Nephron progenitor cell (in vitro differentiated cells): Measurements from ENCODE around the gene TPD52L3.

Experiments used
- DNase-seq: peaks from one replicate; pipeline ENCODE4 v3.0.0; 2021
- H3K27ac Mint-ChIP-seq: 2 replicates; pipeline ENCODE4 v1.8.0; 2021; ENCODE audit warnings: mild to moderate bottlenecking, moderate library complexity, mixed read lengths
- H3K27me3 Mint-ChIP-seq: 2 replicates; pipeline ENCODE4 v1.8.0; 2021; ENCODE audit warnings: mild to moderate bottlenecking, low read depth, mixed read lengths; ENCODE audit not compliant: poor library complexity
- H3K36me3 Mint-ChIP-seq: 2 replicates; pipeline ENCODE4 v1.8.0; 2021; ENCODE audit warnings: low read depth, mixed read lengths
- H3K4me1 Mint-ChIP-seq: 2 replicates; pipeline ENCODE4 v1.8.0; 2021; ENCODE audit warnings: mixed read lengths
- H3K4me3 Mint-ChIP-seq: 2 replicates; pipeline ENCODE4 v1.8.0; 2021; ENCODE audit warnings: mild to moderate bottlenecking, moderate library complexity, mixed read lengths
- H3K9me3 Mint-ChIP-seq: 2 replicates; pipeline ENCODE4 v1.8.0; 2021; ENCODE audit warnings: mild to moderate bottlenecking, moderate library complexity, mixed read lengths
- TF ChIP-seq, protein P1 (sequence below): fragments of 200-600 bp; sonication (generic); IDR thresholded peaks from 2 replicates; pipeline ENCODE4 v1.5.0; 2021; ENCODE audit warnings: antibody characterized with exemption

The TPD52L3 gene

DNA sequence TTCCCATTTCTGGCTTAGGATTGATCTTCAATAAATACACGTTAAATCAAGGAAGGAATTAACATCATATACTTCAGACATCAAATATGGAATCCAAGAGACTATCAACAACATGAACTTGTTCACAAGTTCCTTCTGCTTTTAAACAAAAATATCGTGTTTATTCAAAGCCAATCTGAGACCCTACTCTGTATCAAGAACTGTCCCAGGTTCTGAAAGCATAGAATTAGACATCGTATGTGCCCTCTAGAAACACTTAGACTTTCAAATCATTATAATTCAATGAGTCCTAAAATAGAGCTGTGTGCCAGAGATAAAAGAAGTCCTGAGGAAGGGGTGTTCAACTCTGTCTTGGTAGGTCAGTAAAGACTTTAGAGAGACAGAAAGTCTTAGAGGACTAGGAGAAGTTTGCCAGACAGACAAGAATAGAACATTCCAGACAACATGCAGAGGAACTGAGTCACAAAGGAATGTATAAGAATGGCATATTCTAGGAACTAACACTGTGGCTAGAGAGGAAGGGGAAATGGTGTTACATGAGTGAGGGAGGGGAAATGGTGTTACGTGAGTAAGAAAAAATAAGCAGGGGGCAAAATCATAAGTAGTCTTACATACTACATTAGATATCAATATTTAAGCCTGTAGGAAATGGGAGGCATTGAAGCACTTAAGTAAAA lies 2.9 kb downstream of the TPD52L3 start:
- TF ChIP-seq, protein P1, sequence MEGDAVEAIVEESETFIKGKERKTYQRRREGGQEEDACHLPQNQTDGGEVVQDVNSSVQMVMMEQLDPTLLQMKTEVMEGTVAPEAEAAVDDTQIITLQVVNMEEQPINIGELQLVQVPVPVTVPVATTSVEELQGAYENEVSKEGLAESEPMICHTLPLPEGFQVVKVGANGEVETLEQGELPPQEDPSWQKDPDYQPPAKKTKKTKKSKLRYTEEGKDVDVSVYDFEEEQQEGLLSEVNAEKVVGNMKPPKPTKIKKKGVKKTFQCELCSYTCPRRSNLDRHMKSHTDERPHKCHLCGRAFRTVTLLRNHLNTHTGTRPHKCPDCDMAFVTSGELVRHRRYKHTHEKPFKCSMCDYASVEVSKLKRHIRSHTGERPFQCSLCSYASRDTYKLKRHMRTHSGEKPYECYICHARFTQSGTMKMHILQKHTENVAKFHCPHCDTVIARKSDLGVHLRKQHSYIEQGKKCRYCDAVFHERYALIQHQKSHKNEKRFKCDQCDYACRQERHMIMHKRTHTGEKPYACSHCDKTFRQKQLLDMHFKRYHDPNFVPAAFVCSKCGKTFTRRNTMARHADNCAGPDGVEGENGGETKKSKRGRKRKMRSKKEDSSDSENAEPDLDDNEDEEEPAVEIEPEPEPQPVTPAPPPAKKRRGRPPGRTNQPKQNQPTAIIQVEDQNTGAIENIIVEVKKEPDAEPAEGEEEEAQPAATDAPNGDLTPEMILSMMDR = no peak
- H3K4me3 Mint-ChIP-seq = no peak overlapping the region
- peak overlapping the region; percentile 36 for H3K27ac Mint-ChIP-seq
- H3K27me3 Mint-ChIP-seq = peaks cover 7% of the 10 kb centered on the region
- H3K4me1 Mint-ChIP-seq = no peaks in the 10 kb centered on the region
- H3K9me3 Mint-ChIP-seq = peaks cover 32% of the 10 kb centered on the region
- no peak for DNase-seq
- no peaks in the 10 kb centered on the region for H3K36me3 Mint-ChIP-seq

DNA sequence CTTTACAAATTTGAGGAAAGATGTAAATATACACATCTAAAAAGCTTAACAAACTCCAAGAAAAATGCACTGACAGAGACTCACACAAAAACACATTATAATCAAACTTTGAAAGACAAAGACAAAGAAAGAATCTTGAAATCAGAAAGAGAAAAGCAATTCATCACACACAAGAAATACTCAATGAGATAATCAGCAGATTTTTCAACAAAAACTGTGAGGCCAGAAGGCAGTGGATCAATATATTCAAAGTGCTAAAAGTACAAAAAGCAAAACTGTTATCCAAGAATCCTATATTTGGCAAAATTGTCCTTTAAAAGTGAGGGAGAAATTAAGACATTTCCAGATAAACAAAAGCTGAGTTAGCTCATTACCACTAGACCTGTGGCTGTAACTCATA lies 6.1 kb downstream of the TPD52L3 start:
- TF ChIP-seq, protein P1 = no peak
- DNase-seq = no peak
- Mint-ChIP-seq H3K4me3 (no peak overlapping the region), H3K4me1 (no peaks in the 10 kb centered on the region), H3K27me3 (peaks cover 7% of the 10 kb centered on the region), H3K9me3 (peaks cover 62% of the 10 kb centered on the region), H3K27ac (no peak overlapping the region), H3K36me3 (no peaks in the 10 kb centered on the region)

DNA sequence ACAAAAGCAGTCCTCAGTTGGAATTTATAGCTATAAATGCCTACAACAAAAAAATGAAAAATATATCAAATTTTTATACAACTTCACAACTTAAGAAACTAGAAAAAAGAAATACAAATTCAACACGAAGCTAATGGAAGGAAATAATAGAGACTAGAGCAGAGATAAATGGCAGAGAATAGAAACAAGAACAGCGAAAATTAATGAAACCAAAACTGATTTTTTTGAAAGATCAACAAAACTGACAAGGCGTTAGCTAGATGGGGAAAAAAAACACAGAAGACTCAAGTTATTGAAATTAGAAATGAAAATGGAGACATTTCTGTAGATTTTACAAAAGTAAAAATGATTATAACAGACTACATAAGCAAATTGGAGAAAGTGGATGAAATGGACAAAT lies 20.6 kb downstream of the TPD52L3 start:
- H3K36me3 Mint-ChIP-seq = no peaks in the 10 kb centered on the region
- peaks cover 7% of the 10 kb centered on the region for H3K27me3 Mint-ChIP-seq
- TF ChIP-seq, protein P1 = no peak
- H3K9me3 Mint-ChIP-seq = peaks cover 17% of the 10 kb centered on the region
- no peak overlapping the region for H3K27ac Mint-ChIP-seq
- no peak overlapping the region for H3K4me3 Mint-ChIP-seq
- H3K4me1 Mint-ChIP-seq = peaks cover 23% of the 10 kb centered on the region
- DNase-seq = no peak

DNA sequence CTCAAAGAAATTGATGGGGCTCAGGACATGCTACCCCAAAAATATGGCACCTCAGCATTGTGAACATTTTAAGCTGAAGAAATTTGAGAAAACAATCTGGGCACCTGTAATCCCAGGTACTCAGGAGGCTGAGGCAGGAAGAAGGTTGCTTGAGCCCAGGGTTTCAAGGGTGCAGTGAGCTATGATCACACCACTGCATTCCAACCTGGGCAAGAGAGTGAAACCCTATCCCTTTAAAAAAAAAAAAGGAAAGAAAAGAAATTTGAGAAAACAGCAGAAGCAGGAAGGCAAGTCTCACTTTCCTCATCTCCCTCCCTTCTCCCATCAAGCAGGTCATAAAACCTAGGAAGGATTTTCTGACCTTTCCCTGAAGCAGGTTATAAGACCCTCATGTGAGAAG lies 23.6 kb downstream of the TPD52L3 start:
- no peaks in the 10 kb centered on the region for H3K36me3 Mint-ChIP-seq
- TF ChIP-seq, protein P1 = no peak
- peaks cover 17% of the 10 kb centered on the region for H3K9me3 Mint-ChIP-seq
- H3K27ac Mint-ChIP-seq = peak overlapping the region; percentile 24
- H3K27me3 Mint-ChIP-seq = peaks cover 7% of the 10 kb centered on the region
- peak overlapping the region; percentile 1 for H3K4me3 Mint-ChIP-seq
- H3K4me1 Mint-ChIP-seq = peaks cover 32% of the 10 kb centered on the region
- DNase-seq = peak; percentile 6

DNA sequence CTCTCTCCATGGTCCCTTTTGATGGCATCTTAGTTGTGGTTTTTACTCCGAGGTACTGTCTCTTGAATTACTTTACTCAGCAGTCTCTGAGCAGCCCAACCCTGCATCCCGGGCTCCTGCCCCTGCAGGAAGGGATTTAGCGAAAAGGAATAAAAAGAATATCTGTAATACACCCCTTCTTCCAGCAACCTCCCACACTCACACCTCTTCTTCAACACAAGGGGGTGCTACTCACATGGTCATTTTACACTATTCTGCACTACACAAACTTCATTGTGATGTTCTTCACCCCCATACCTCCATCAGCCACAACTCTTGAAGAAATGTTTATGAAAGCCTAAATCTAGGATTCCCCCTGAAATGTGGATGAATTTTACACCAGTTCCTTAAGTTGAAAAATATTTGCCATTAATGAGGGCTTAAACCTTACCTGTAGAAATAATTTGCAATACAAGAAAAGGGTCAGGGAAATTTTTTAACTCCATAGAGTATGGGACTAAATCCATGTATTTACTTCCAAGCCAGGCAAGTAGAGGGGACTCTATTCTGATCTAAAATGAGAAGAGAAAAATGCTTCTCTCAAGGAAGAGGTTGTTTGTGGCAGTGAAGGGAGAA lies 26.0 kb downstream of the TPD52L3 start:
- Mint-ChIP-seq H3K36me3 (no peaks in the 10 kb centered on the region), H3K27ac (peak overlapping the region; percentile 18), H3K4me3 (no peak overlapping the region), H3K4me1 (peaks cover 32% of the 10 kb centered on the region), H3K9me3 (peaks cover 8% of the 10 kb centered on the region), H3K27me3 (peaks cover 7% of the 10 kb centered on the region)
- peak; percentile 4 for DNase-seq
- TF ChIP-seq, protein P1 = peak; percentile 56

DNA sequence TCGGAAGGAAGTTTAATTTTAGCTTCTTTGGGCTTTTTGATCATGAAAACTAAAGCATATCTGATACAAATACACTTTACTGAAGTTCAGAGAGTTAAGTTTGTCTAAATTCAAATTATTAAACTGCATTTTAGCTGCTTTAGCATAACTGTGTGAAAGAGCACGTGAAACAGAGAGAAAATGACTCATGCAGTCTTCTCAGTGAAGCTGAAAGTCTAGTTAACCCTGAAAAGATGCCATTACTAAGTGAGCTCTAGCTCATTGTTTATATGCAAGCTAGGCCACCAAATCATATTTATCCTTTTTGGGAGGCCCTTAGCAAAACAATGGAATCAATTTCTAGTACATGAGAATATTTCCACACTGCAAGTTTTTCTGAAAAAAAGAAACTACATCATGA lies 27.6 kb downstream of the TPD52L3 start:
- no peak overlapping the region for H3K27ac Mint-ChIP-seq
- no peaks in the 10 kb centered on the region for H3K27me3 Mint-ChIP-seq
- H3K9me3 Mint-ChIP-seq = no peaks in the 10 kb centered on the region
- no peaks in the 10 kb centered on the region for H3K36me3 Mint-ChIP-seq
- DNase-seq = no peak
- H3K4me1 Mint-ChIP-seq = peaks cover 30% of the 10 kb centered on the region
- TF ChIP-seq, protein P1 = no peak
- H3K4me3 Mint-ChIP-seq = no peak overlapping the region
